H9 (cell line): ENCODE measurements around the gene ANO3. TPM values are rescaled to one million over a fixed set of nuclear protein-coding genes. Genes with fewer than 3 reads are reported as not detected.

Experiments used
- DNase-seq: peaks from one replicate; pipeline ENCODE4 v3.0.0-alpha.2; 2017
- H2AFZ ChIP-seq: one replicate; pipeline ENCODE4 v1.6.1; 2013; ENCODE audit warnings: mild to moderate bottlenecking, low read length, control low read depth, moderate library complexity
- H2AK5ac ChIP-seq: 2 replicates; pipeline ENCODE4 v1.6.1; 2013; ENCODE audit warnings: low read length, control low read depth, mixed read lengths; ENCODE audit not compliant: insufficient read length
- H2BK120ac ChIP-seq: one replicate; pipeline ENCODE4 v1.6.1; 2013; ENCODE audit warnings: low read depth, mild to moderate bottlenecking, low read length, control low read depth, inconsistent platforms; ENCODE audit not compliant: poor library complexity, severe bottlenecking
- H2BK12ac ChIP-seq: 2 replicates; pipeline ENCODE4 v1.6.1; 2013; ENCODE audit warnings: low read length, control low read depth, mixed read lengths, low read depth; ENCODE audit not compliant: insufficient read length
- H2BK15ac ChIP-seq: 2 replicates; pipeline ENCODE4 v1.6.1; 2013; ENCODE audit warnings: low read depth, low read length, control low read depth
- H2BK20ac ChIP-seq: one replicate; pipeline ENCODE4 v1.6.1; 2013; ENCODE audit warnings: low read depth, mild to moderate bottlenecking, low read length, control low read depth, inconsistent platforms; ENCODE audit not compliant: poor library complexity, severe bottlenecking
- H2BK5ac ChIP-seq: 2 replicates; pipeline ENCODE4 v1.6.1; 2013; ENCODE audit warnings: low read length, control low read depth, mixed read lengths; ENCODE audit not compliant: insufficient read length
- H3K14ac ChIP-seq: 2 replicates; pipeline ENCODE4 v1.6.1; 2013; ENCODE audit warnings: low read length, control low read depth; ENCODE audit not compliant: insufficient read depth
- H3K18ac ChIP-seq: 2 replicates; pipeline ENCODE4 v1.6.1; 2013; ENCODE audit warnings: low read depth, mild to moderate bottlenecking, mixed read lengths, low read length, control low read depth; ENCODE audit not compliant: insufficient read length
- H3K23ac ChIP-seq: 2 replicates; pipeline ENCODE4 v1.6.1; 2013; ENCODE audit warnings: low read length, control low read depth, mixed read lengths, low read depth; ENCODE audit not compliant: insufficient read length
- H3K23me2 ChIP-seq: 2 replicates; pipeline ENCODE4 v1.6.1; 2013; ENCODE audit warnings: low read depth, mild to moderate bottlenecking, mixed read lengths, low read length, control low read depth; ENCODE audit not compliant: insufficient read length, poor library complexity, severe bottlenecking
- H3K27ac ChIP-seq: 2 replicates; pipeline ENCODE4 v1.5.1; 2013; ENCODE audit warnings: low read length, control low read depth, mixed read lengths, low read depth; ENCODE audit not compliant: insufficient read length
- H3K27me3 ChIP-seq: 2 replicates; pipeline ENCODE4 v1.6.1; 2013; ENCODE audit warnings: low read length, control low read depth, inconsistent platforms; ENCODE audit not compliant: insufficient read depth
- H3K4ac ChIP-seq: 2 replicates; pipeline ENCODE4 v1.6.1; 2013; ENCODE audit warnings: low read depth, mild to moderate bottlenecking, control low read depth, inconsistent platforms, low read length, moderate library complexity
- H3K4me1 ChIP-seq: 2 replicates; pipeline ENCODE4 v1.6.1; 2013; ENCODE audit warnings: low read length, control low read depth, inconsistent platforms; ENCODE audit not compliant: insufficient read depth
- H3K4me2 ChIP-seq: 2 replicates; pipeline ENCODE4 v1.6.1; 2013; ENCODE audit warnings: low read length, control low read depth, mixed read lengths; ENCODE audit not compliant: insufficient read length, insufficient read depth
- H3K56ac ChIP-seq: 2 replicates; pipeline ENCODE4 v1.6.1; 2013; ENCODE audit warnings: low read depth, mild to moderate bottlenecking, mixed read lengths, low read length, control low read depth; ENCODE audit not compliant: insufficient read length
- H3K79me1 ChIP-seq: 2 replicates; pipeline ENCODE4 v1.6.1; 2013; ENCODE audit warnings: low read depth, mild to moderate bottlenecking, moderate library complexity, low read length, control low read depth, inconsistent platforms; ENCODE audit not compliant: insufficient read depth, poor library complexity, severe bottlenecking
- H3K79me2 ChIP-seq: 2 replicates; pipeline ENCODE4 v1.6.1; 2013; ENCODE audit warnings: low read length, control low read depth, inconsistent platforms; ENCODE audit not compliant: insufficient read depth
- H3K9ac ChIP-seq: 2 replicates; pipeline ENCODE4 v1.6.1; 2013; ENCODE audit warnings: low read length, control low read depth, mixed read lengths; ENCODE audit not compliant: insufficient read length; ENCODE audit errors: extremely low read depth
- H3K9me3 ChIP-seq: one replicate; pipeline ENCODE4 v1.6.1; 2013; ENCODE audit warnings: low read depth, low read length, inconsistent platforms; ENCODE audit not compliant: control insufficient read depth
- H3T11ph ChIP-seq: one replicate; pipeline ENCODE4 v1.6.1; 2013; ENCODE audit warnings: mild to moderate bottlenecking, low read length, control low read depth, inconsistent platforms
- H4K20me1 ChIP-seq: one replicate; pipeline ENCODE4 v1.6.1; 2013; ENCODE audit not compliant: control insufficient read depth, insufficient read length, insufficient read depth
- H4K5ac ChIP-seq: 2 replicates; pipeline ENCODE4 v1.6.1; 2013; ENCODE audit warnings: low read depth, mild to moderate bottlenecking, mixed read lengths, low read length, control low read depth; ENCODE audit not compliant: insufficient read length
- H4K8ac ChIP-seq: replicated peaks from 2 replicates; pipeline ENCODE4 v1.6.1; 2013; ENCODE audit warnings: low read length, control low read depth, mixed read lengths, low read depth; ENCODE audit not compliant: insufficient read length
- H4K91ac ChIP-seq: 2 replicates; pipeline ENCODE4 v1.6.1; 2013; ENCODE audit warnings: low read depth, mild to moderate bottlenecking, moderate library complexity, mixed read lengths, low read length, control low read depth; ENCODE audit not compliant: insufficient read length
- H3K27ac Mint-ChIP-seq, 3 experiments: 2 replicates in 2 of 3; 3 replicates in 1 of 3; pipeline ENCODE4 v1.8.0; 2020 to 2021; ENCODE audit warnings: mixed read lengths in 3 of 3, mild to moderate bottlenecking in 1 of 3, moderate library complexity in 1 of 3
- H3K27me3 Mint-ChIP-seq: 2 replicates; pipeline ENCODE4 v1.8.0; 2021; ENCODE audit warnings: low read depth, mild to moderate bottlenecking, moderate library complexity, mixed read lengths
- H3K36me3 Mint-ChIP-seq, 3 experiments: 2 replicates in 2 of 3; 3 replicates in 1 of 3; pipeline ENCODE4 v1.8.0; 2020 to 2021; ENCODE audit warnings: low read depth in 3 of 3, mixed read lengths in 3 of 3; ENCODE audit not compliant: insufficient read depth in 1 of 3
- H3K4me1 Mint-ChIP-seq, 2 experiments: 2 replicates each; pipeline ENCODE4 v1.8.0; 2020; ENCODE audit warnings: mixed read lengths in 2 of 2
- H3K4me3 Mint-ChIP-seq, 2 experiments: 2 replicates in 1 of 2; 3 replicates in 1 of 2; pipeline ENCODE4 v1.8.0; 2020 to 2021; ENCODE audit warnings: mild to moderate bottlenecking in 2 of 2, mixed read lengths in 2 of 2, moderate library complexity in 1 of 2
- H3K9me3 Mint-ChIP-seq, 2 experiments: 2 replicates in 1 of 2; 3 replicates in 1 of 2; pipeline ENCODE4 v1.8.0; 2020; ENCODE audit warnings: mild to moderate bottlenecking in 2 of 2, mixed read lengths in 2 of 2, moderate library complexity in 1 of 2
- CTCF ChIP-seq: fragments of 200-600 bp; sonication (generic); conservative IDR thresholded peaks from 3 replicates; pipeline ENCODE4 v1.8.0; 2021; ENCODE audit warnings: antibody characterized with exemption, mild to moderate bottlenecking
- WGBS: extraction: QIAGEN DNeasy Blood & Tissue Kit; methylation state at CpG from one replicate; pipeline ENCODE4 v1.1.7; 2013; ENCODE audit warnings: missing lambda C conversion rate, low lambda C conversion rate, mixed read lengths; ENCODE audit not compliant: insufficient read length; ENCODE audit errors: extremely low coverage; 5-methylcytosine and 5-hydroxymethylcytosine counted together
- total RNA-seq: library from RNA; stranded (reverse); gene quantifications from 2 replicates; pipeline ENCODE4 v1.2.1, GENCODE V29; 2021

ANO3 gene
- total RNA-seq, 1 experiment from 2014 or later, result not detected

GRCh38 chr11:26285608-26286007 is 46.3 kb upstream of the ANO3 start:
- H3K36me3 Mint-ChIP-seq, result no peaks in the 10 kb centered on the region
- H3K4me2 ChIP-seq, result no peak overlapping the region
- no peaks in the 10 kb centered on the region for H3K27me3 ChIP-seq
- no peak overlapping the region for H3T11ph ChIP-seq
- H3K27ac Mint-ChIP-seq, result no peak overlapping the region; a peak in 1 of 7 replicates
- H3K4me3 Mint-ChIP-seq, result no peak overlapping the region
- no peaks in the 10 kb centered on the region; a peak in 1 of 5 replicates for H3K9me3 Mint-ChIP-seq
- no peak overlapping the region for H3K27ac ChIP-seq
- H2BK20ac ChIP-seq, result no peak overlapping the region
- H2BK5ac ChIP-seq, result no peak overlapping the region
- no peak overlapping the region for H4K8ac ChIP-seq
- H3K18ac ChIP-seq, result no peak overlapping the region
- peaks cover 5% of the 10 kb centered on the region; the same call in 1 of the 2 replicates for H3K27me3 Mint-ChIP-seq
- H3K4ac ChIP-seq, result no peak overlapping the region
- H3K56ac ChIP-seq, result no peak overlapping the region
- H2BK12ac ChIP-seq, result no peak overlapping the region
- H3K9me3 ChIP-seq, result no peaks in the 10 kb centered on the region
- H3K4me1 ChIP-seq, result peaks cover 8% of the 10 kb centered on the region; the same call in 1 of the 2 replicates
- H3K79me2 ChIP-seq, result no peaks in the 10 kb centered on the region
- no peak overlapping the region for H3K23ac ChIP-seq
- no peak overlapping the region for H3K9ac ChIP-seq
- no peak overlapping the region for H4K91ac ChIP-seq
- no peak for TF ChIP-seq CTCF
- no peak overlapping the region for H2BK15ac ChIP-seq
- no peak overlapping the region for H3K14ac ChIP-seq
- no peak overlapping the region for H2AFZ ChIP-seq
- no CpG with 5 or more reads among the region's 3 CpGs for WGBS
- H3K4me1 Mint-ChIP-seq, result peaks cover 19 to 21% of the 10 kb centered on the region in 2 experiments
- DNase-seq, result no peak
- H3K23me2 ChIP-seq, result no peaks in the 10 kb centered on the region
- no peak overlapping the region for H4K5ac ChIP-seq
- no peak overlapping the region for H2BK120ac ChIP-seq
- H3K79me1 ChIP-seq, result no peaks in the 10 kb centered on the region
- no peak overlapping the region for H2AK5ac ChIP-seq
- H4K20me1 ChIP-seq, result no peaks in the 10 kb centered on the region
